Measurements from ENCODE around the gene JMJD4. TPM values are rescaled to one million over a fixed set of nuclear protein-coding genes. Genes with fewer than 3 reads are reported as not detected.

JMJD4 gene
- total and polyA plus RNA-seq, 2 of the 8 experiments (the other 6 are each of a cell fraction or from before 2014, with no cell fraction given), result 13.2 to 23.3 TPM

DNA sequence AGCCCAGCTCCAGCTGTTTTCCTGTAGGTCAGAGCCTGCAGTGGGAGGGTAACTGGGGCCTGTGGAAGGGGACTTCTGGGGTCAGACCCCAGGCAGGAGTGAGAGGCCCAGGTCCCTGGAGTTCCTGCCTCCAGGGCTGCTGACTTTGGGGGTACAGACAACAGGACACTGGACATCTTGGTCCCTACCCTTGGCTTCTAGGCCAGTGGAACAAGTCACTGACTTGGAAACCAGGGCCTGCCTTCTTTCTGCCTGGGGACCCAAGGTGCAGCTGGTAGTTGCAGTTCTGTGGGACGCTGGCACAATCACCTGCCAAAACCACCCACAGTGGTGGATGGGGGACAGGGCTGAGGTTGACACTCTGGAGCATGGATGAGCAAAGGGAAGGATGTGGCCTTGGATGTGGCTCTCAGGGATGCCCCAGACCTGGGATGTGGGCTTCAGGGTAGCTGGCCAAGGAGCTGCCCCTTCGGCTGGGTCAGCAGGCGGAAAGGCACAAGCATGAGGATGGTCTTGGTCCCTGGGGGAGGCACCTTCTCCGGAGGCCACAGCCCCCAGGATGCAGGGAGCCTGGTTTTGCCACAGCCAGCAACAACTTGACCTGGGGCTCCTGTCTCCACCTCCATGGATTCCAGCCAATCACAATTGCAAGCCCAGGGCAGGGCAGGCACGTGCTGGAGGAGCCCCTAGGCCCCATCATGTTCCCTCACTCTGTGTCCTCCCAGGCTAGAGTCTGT is 5.8 kb downstream of the JMJD4 start (continued):
- TF ChIP-seq, protein P1, sequence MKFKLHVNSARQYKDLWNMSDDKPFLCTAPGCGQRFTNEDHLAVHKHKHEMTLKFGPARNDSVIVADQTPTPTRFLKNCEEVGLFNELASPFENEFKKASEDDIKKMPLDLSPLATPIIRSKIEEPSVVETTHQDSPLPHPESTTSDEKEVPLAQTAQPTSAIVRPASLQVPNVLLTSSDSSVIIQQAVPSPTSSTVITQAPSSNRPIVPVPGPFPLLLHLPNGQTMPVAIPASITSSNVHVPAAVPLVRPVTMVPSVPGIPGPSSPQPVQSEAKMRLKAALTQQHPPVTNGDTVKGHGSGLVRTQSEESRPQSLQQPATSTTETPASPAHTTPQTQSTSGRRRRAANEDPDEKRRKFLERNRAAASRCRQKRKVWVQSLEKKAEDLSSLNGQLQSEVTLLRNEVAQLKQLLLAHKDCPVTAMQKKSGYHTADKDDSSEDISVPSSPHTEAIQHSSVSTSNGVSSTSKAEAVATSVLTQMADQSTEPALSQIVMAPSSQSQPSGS (IDR thresholded peaks at IDR 0.05; ENCODE audit: low read length), result no peak
- TF ChIP-seq TBP (IDR thresholded peaks at IDR 0.05; ENCODE audit: low read depth, low read length) (no peak), JUND (IDR thresholded peaks at IDR 0.05; ENCODE audit: low read length) (no peak), CBX5 (IDR thresholded peaks at IDR 0.05; ENCODE audit: low read depth, low read length) (no peak), RFX5 (IDR thresholded peaks at IDR 0.05; ENCODE audit: borderline replicate concordance, low read depth, low read length) (no peak), POLR2A (IDR thresholded peaks at IDR 0.05; ENCODE audit: control extremely low read depth in 1 of 2, low read depth in 2 of 2, low read length in 2 of 2) (peak in 1 of 2 experiments; percentile 21; a peak in 1 of 3 replicates), ASH2L (IDR thresholded peaks at IDR 0.05; ENCODE audit: low read length) (no peak), ZNF274 (IDR thresholded peaks at IDR 0.05; ENCODE audit: borderline replicate concordance, extremely low read depth, low read length) (no peak), JUN (IDR thresholded peaks at IDR 0.05; ENCODE audit: low read depth, low read length) (no peak), SIX5 (IDR thresholded peaks at IDR 0.05; ENCODE audit: low read depth, low read length) (no peak), SP4 (IDR thresholded peaks at IDR 0.05; ENCODE audit: low read length) (no peak), TAF1 (IDR thresholded peaks at IDR 0.05; ENCODE audit: low read depth, low read length) (no peak)
- TF ChIP-seq, protein P2, sequence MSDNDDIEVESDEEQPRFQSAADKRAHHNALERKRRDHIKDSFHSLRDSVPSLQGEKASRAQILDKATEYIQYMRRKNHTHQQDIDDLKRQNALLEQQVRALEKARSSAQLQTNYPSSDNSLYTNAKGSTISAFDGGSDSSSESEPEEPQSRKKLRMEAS (IDR thresholded peaks at IDR 0.05), result peak; percentile 90

Measured in H1 (cell line).